SK-N-SH (cell line): ENCODE data around the gene GHRH. TPM values are rescaled to one million over a fixed set of nuclear protein-coding genes. Genes with fewer than 3 reads are reported as not detected.
A peak's percentile ranks its signal among the peaks of the same experiment; 100 is the strongest.

Experiments used
- CTCF ChIA-PET: fragments of 300-600, 350-600 bp; formaldehyde crosslinking; extraction: SDS; loops from one replicate; lab custom pipeline; 2021; lab: Yijun Ruan, JAX
- POLR2A ChIA-PET: fragments of 350-600 bp; sonication (Branson Sonifier 250); formaldehyde crosslinking; extraction: SDS; loops from one replicate; lab custom pipeline; 2020; ENCODE audit warnings: antibody characterized with exemption, inconsistent platforms; lab: Yijun Ruan, JAX
- DNase-seq: peaks from one replicate; pipeline ENCODE4 v3.0.0; 2012
- H2AFZ ChIP-seq: fragments of 200-600 bp; sonication (generic); 2 replicates; pipeline ENCODE4 v1.8.1; 2016; ENCODE audit warnings: antibody characterized with exemption, mild to moderate bottlenecking, low read depth
- H3F3A ChIP-seq: fragments of 200-600 bp; sonication (generic); replicated peaks from 2 replicates; pipeline ENCODE3; 2016; ENCODE audit warnings: antibody characterized with exemption, mild to moderate bottlenecking; ENCODE audit not compliant: insufficient read depth
- H3K27ac ChIP-seq, 2 experiments: fragments of 200-500 bp in 1 of 2; fragments of 200-600 bp in 1 of 2; sonication (Bioruptor generic) in 1 of 2; sonication (generic), shearing (Covaris generic) in 1 of 2; 2 replicates each; pipeline versions ENCODE4 v1.5.1 to v1.6.1; 2014 to 2016; ENCODE audit warnings: low read depth in 2 of 2, inconsistent platforms in 1 of 2, low read length in 1 of 2, mild to moderate bottlenecking in 1 of 2, mixed read lengths in 1 of 2
- H3K27me3 ChIP-seq: fragments of 200-600 bp; sonication (generic), shearing (Covaris generic); 2 replicates; pipeline ENCODE4 v1.6.1; 2016; ENCODE audit warnings: mixed run types; ENCODE audit not compliant: insufficient read depth
- H3K36me3 ChIP-seq, 2 experiments: fragments of 200-500 bp in 1 of 2; fragments of 200-600 bp in 1 of 2; sonication (Bioruptor generic) in 1 of 2; sonication (generic) in 1 of 2; replicated peaks in 1 of 2; 2 replicates each; pipeline versions ENCODE3 to v1.5.1; 2014 to 2016; ENCODE audit warnings: low read length in 1 of 2, mild to moderate bottlenecking in 1 of 2; ENCODE audit not compliant: insufficient read depth in 2 of 2, control insufficient read depth in 1 of 2
- H3K4me1 ChIP-seq, 2 experiments: fragments of 200-500 bp in 1 of 2; fragments of 200-600 bp in 1 of 2; sonication (Bioruptor generic) in 1 of 2; sonication (generic), shearing (Covaris generic) in 1 of 2; 2 replicates each; pipeline versions ENCODE4 v1.5.1 to v1.6.1; 2014 to 2016; ENCODE audit warnings: low read depth in 1 of 2, low read length in 1 of 2, mixed run types in 1 of 2; ENCODE audit not compliant: insufficient read depth in 2 of 2, control insufficient read depth in 1 of 2
- H3K4me2 ChIP-seq: fragments of 200-600 bp; sonication (generic), shearing (Covaris generic); 2 replicates; pipeline ENCODE4 v1.6.1; 2017; ENCODE audit warnings: mixed run types
- H3K4me3 ChIP-seq, 2 experiments: fragments of 200-500 bp in 1 of 2; fragments of 200-600 bp in 1 of 2; sonication (Bioruptor generic) in 1 of 2; sonication (generic), shearing (Covaris generic) in 1 of 2; 2 replicates each; pipeline versions ENCODE4 v1.5.1 to v1.8.1; 2014 to 2016; ENCODE audit warnings: low read depth in 2 of 2, inconsistent platforms in 1 of 2, low read length in 1 of 2, mild to moderate bottlenecking in 1 of 2, mixed read lengths in 1 of 2, moderate library complexity in 1 of 2
- H3K79me2 ChIP-seq: fragments of 200-600 bp; sonication (generic); 2 replicates; pipeline ENCODE4 v1.8.1; 2017; ENCODE audit warnings: mild to moderate bottlenecking; ENCODE audit not compliant: insufficient read depth
- H3K9ac ChIP-seq: fragments of 200-600 bp; sonication (generic); 2 replicates; pipeline ENCODE4 v1.6.1; 2017; ENCODE audit warnings: mixed run types
- H3K9me2 ChIP-seq: fragments of 200-600 bp; sonication (generic); 2 replicates; pipeline ENCODE4 v1.6.1; 2017; ENCODE audit warnings: mixed run types
- H3K9me3 ChIP-seq: fragments of 200-600 bp; sonication (generic); 2 replicates; pipeline ENCODE4 v1.6.1; 2017; ENCODE audit warnings: mixed run types, mild to moderate bottlenecking, moderate library complexity
- H4K20me1 ChIP-seq: fragments of 200-600 bp; sonication (generic); 2 replicates; pipeline ENCODE4 v1.6.1; 2017; ENCODE audit warnings: mild to moderate bottlenecking, mixed run types; ENCODE audit not compliant: insufficient read depth
- CHD2 ChIP-seq: fragments of 150-350 bp; IDR thresholded peaks from 2 replicates; pipeline ENCODE4 v1.6.1; 2018; ENCODE audit warnings: low read length; ENCODE audit not compliant: partially characterized antibody
- ELF1 ChIP-seq: IDR thresholded peaks from 2 replicates; pipeline ENCODE4 v1.4.0; 2012
- EP300 ChIP-seq, 2 experiments: IDR thresholded peaks; 2 replicates each; pipeline versions ENCODE4 v1.4.0 to v1.6.1; 2012; ENCODE audit warnings: borderline replicate concordance in 1 of 2, low read depth in 1 of 2, low read length in 1 of 2
- EZH2phosphoT487 ChIP-seq: fragments of 200-600 bp; sonication (generic); IDR thresholded peaks from 2 replicates; pipeline ENCODE4 v1.6.1; 2017; ENCODE audit warnings: low read depth, mixed run types, mild to moderate bottlenecking, antibody characterized with exemption, moderate library complexity, borderline replicate concordance
- FOSL2 ChIP-seq: IDR thresholded peaks from 2 replicates; pipeline ENCODE4 v1.4.0; 2012; ENCODE audit warnings: low read depth, mild to moderate bottlenecking, moderate library complexity, borderline replicate concordance
- FOXJ3 ChIP-seq: sonication (generic); formaldehyde crosslinking; IDR thresholded peaks from 2 replicates; pipeline ENCODE4 v1.5.1; 2020; ENCODE audit warnings: mild to moderate bottlenecking, missing genetic modification reagents
- GABPA ChIP-seq: IDR thresholded peaks from 2 replicates; pipeline ENCODE4 v1.4.0; 2012; ENCODE audit warnings: low read depth, mild to moderate bottlenecking
- JUND ChIP-seq: IDR thresholded peaks from 2 replicates; pipeline ENCODE4 v1.4.0; 2012
- MEF2A ChIP-seq: IDR thresholded peaks from 2 replicates; pipeline ENCODE4 v1.4.0; 2012; ENCODE audit warnings: low read depth, borderline replicate concordance
- MXI1 ChIP-seq: IDR thresholded peaks from 2 replicates; pipeline ENCODE4 v1.6.1; 2012; ENCODE audit warnings: mild to moderate bottlenecking, low read depth, low read length, improper control_type of control experiment
- NFIC ChIP-seq: IDR thresholded peaks from 2 replicates; pipeline ENCODE4 v1.4.0; 2012; ENCODE audit warnings: borderline replicate concordance
- NRF1 ChIP-seq: IDR thresholded peaks from 2 replicates; pipeline ENCODE4 v1.6.1; 2012; ENCODE audit warnings: low read depth, mild to moderate bottlenecking, low read length
- RAD21 ChIP-seq: IDR thresholded peaks from 2 replicates; pipeline ENCODE4 v1.6.1; 2012; ENCODE audit warnings: mild to moderate bottlenecking, low read length
- RCOR1 ChIP-seq: fragments of 150-350 bp; IDR thresholded peaks from 2 replicates; pipeline ENCODE4 v1.6.1; 2017; ENCODE audit warnings: antibody characterized with exemption, low read length
- RXRA ChIP-seq: IDR thresholded peaks from 2 replicates; pipeline ENCODE4 v1.4.0; 2012; ENCODE audit warnings: low read depth, mild to moderate bottlenecking, borderline replicate concordance
- SIN3A ChIP-seq: IDR thresholded peaks from 2 replicates; pipeline ENCODE4 v1.6.1; 2012; ENCODE audit warnings: low read depth, mild to moderate bottlenecking, low read length, moderate library complexity, borderline replicate concordance
- SMC3 ChIP-seq: IDR thresholded peaks from 2 replicates; pipeline ENCODE4 v1.6.1; 2012; ENCODE audit warnings: low read depth, low read length, improper control_type of control experiment
- TAF1 ChIP-seq: IDR thresholded peaks from 2 replicates; pipeline ENCODE4 v1.6.1; 2012; ENCODE audit warnings: low read depth, mild to moderate bottlenecking, low read length, moderate library complexity, borderline replicate concordance
- TCF12 ChIP-seq: IDR thresholded peaks from 2 replicates; pipeline ENCODE4 v1.4.0; 2012
- TEAD4 ChIP-seq: IDR thresholded peaks from 2 replicates; pipeline ENCODE4 v1.4.0; 2012; ENCODE audit warnings: mild to moderate bottlenecking, borderline replicate concordance; ENCODE audit not compliant: insufficient read depth
- YY1 ChIP-seq: IDR thresholded peaks from 2 replicates; pipeline ENCODE4 v1.4.0; 2012; ENCODE audit warnings: low read depth, mild to moderate bottlenecking
- WGBS: methylation state at CpG from one replicate; pipeline ENCODE4 v1.1.6; 2017; ENCODE audit warnings: low lambda C conversion rate; 5-methylcytosine and 5-hydroxymethylcytosine counted together
- polyA plus RNA-seq, 3 experiments: library from polyadenylated mRNA; depleted of rRNA; stranded (reverse); fragments of >200 nt; gene quantifications; 2 replicates each; pipeline ENCODE4 v1.2.3, GENCODE V29; 2012
- TF ChIP-seq, protein P1 (sequence below): fragments of 150-350 bp; IDR thresholded peaks from 2 replicates; pipeline ENCODE4 v1.6.1; 2016; ENCODE audit warnings: mild to moderate bottlenecking, low read depth, low read length
- TF ChIP-seq, protein P2 (sequence below): IDR thresholded peaks from 2 replicates; pipeline ENCODE4 v1.4.0; 2012; ENCODE audit warnings: low read depth
- TF ChIP-seq, protein P3 (sequence below): fragments of 150-350 bp; IDR thresholded peaks from 2 replicates; pipeline ENCODE4 v1.6.1; 2017; ENCODE audit warnings: antibody characterized with exemption, low read length, low read depth, borderline replicate concordance
- TF ChIP-seq, protein P4 (sequence below): IDR thresholded peaks from 2 replicates; pipeline ENCODE4; 2012
- TF ChIP-seq, protein P5 (sequence below): IDR thresholded peaks from 2 replicates; pipeline ENCODE4 v1.6.1; 2012; ENCODE audit warnings: mild to moderate bottlenecking, low read depth, low read length, moderate library complexity
- TF ChIP-seq, protein P6 (sequence below): IDR thresholded peaks from 2 replicates; pipeline ENCODE4 v1.4.0; 2012; ENCODE audit warnings: low read depth, borderline replicate concordance

Gene GHRH
- polyA plus RNA-seq, 1 of the 3 experiments (the other 2 are of a cell fraction): not detected

DNA sequence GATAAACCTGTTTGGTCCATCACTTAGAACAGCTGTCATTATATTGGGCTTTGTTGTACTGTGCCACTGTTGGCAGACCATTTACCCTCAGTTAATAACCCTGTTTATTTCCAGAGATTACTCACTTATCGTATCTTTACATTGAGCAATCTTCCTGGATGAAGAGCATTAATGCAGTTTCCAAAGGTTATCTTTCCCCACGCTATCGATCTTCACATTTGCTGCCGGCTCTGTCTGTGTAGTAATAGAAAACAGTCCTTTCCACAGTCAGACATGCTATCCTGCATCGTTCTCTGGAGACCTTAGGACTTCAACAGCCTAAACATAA lies 27.4 kb downstream of the GHRH start:
- no peaks in the 10 kb centered on the region for H4K20me1 ChIP-seq
- no peaks in the 10 kb centered on the region for H3K9me3 ChIP-seq
- ChIA-PET POLR2A (no interaction called here), CTCF (interaction anchor here (1.1 to 3.2 kb wide), 4 partner anchors 16 to 82 kb away, joined by 3 to 12 read pairs (median 6); no protein-coding TSS in a partner anchor)
- no peak overlapping the region for H3K9ac ChIP-seq
- H3K27me3 ChIP-seq: no peaks in the 10 kb centered on the region
- H3K36me3 ChIP-seq: peaks cover 71 to 81% of the 10 kb centered on the region in 2 experiments
- H3K4me3 ChIP-seq: no peak overlapping the region
- peak overlapping the region; percentile 34 to 99; a peak in 3 of 4 replicates for H3K27ac ChIP-seq
- no peaks in the 10 kb centered on the region for H3K79me2 ChIP-seq
- H3K4me1 ChIP-seq: peaks cover 0 to 71% of the 10 kb centered on the region in 2 experiments; a peak in 2 of 4 replicates
- WGBS: 65% methylated on average over 5 of the region's 5 CpGs
- H2AFZ ChIP-seq: no peak overlapping the region
- H3K4me2 ChIP-seq: no peak overlapping the region
- H3F3A ChIP-seq: no peaks in the 10 kb centered on the region
- H3K9me2 ChIP-seq: no peaks in the 10 kb centered on the region
- peak; percentile 54 for DNase-seq
- no peak for TF ChIP-seq NRF1
- TF ChIP-seq, protein P1, sequence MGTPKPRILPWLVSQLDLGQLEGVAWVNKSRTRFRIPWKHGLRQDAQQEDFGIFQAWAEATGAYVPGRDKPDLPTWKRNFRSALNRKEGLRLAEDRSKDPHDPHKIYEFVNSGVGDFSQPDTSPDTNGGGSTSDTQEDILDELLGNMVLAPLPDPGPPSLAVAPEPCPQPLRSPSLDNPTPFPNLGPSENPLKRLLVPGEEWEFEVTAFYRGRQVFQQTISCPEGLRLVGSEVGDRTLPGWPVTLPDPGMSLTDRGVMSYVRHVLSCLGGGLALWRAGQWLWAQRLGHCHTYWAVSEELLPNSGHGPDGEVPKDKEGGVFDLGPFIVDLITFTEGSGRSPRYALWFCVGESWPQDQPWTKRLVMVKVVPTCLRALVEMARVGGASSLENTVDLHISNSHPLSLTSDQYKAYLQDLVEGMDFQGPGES: no peak; the same call in 1 of the 2 replicates
- TF ChIP-seq MXI1: no peak; the same call in 1 of the 2 replicates
- TF ChIP-seq ELF1: no peak
- TF ChIP-seq, protein P2, sequence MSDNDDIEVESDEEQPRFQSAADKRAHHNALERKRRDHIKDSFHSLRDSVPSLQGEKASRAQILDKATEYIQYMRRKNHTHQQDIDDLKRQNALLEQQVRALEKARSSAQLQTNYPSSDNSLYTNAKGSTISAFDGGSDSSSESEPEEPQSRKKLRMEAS: no peak
- no peak for TF ChIP-seq SIN3A
- TF ChIP-seq FOSL2: no peak
- TF ChIP-seq MEF2A: no peak
- TF ChIP-seq TCF12: peak; percentile 72; the same call in 1 of the 2 replicates
- TF ChIP-seq CHD2: peak; percentile 77
- TF ChIP-seq TEAD4: peak; percentile 75; the same call in 1 of the 2 replicates
- peak; percentile 21 for TF ChIP-seq RAD21
- no peak for TF ChIP-seq SMC3
- TF ChIP-seq, protein P3, sequence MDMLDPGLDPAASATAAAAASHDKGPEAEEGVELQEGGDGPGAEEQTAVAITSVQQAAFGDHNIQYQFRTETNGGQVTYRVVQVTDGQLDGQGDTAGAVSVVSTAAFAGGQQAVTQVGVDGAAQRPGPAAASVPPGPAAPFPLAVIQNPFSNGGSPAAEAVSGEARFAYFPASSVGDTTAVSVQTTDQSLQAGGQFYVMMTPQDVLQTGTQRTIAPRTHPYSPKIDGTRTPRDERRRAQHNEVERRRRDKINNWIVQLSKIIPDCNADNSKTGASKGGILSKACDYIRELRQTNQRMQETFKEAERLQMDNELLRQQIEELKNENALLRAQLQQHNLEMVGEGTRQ: no peak
- peak; percentile 34 to 98; a peak in 3 of 4 replicates for TF ChIP-seq EP300 (IDR thresholded peaks at IDR 0.05; ENCODE audit: borderline replicate concordance in 1 of 2, low read depth in 1 of 2, low read length in 1 of 2)
- TF ChIP-seq, protein P4, sequence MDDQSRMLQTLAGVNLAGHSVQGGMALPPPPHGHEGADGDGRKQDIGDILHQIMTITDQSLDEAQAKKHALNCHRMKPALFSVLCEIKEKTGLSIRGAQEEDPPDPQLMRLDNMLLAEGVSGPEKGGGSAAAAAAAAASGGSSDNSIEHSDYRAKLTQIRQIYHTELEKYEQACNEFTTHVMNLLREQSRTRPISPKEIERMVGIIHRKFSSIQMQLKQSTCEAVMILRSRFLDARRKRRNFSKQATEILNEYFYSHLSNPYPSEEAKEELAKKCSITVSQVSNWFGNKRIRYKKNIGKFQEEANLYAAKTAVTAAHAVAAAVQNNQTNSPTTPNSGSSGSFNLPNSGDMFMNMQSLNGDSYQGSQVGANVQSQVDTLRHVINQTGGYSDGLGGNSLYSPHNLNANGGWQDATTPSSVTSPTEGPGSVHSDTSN: no peak
- peak; percentile 93 for TF ChIP-seq FOXJ3 (CRISPR knock-in tag)
- TF ChIP-seq, protein P5, sequence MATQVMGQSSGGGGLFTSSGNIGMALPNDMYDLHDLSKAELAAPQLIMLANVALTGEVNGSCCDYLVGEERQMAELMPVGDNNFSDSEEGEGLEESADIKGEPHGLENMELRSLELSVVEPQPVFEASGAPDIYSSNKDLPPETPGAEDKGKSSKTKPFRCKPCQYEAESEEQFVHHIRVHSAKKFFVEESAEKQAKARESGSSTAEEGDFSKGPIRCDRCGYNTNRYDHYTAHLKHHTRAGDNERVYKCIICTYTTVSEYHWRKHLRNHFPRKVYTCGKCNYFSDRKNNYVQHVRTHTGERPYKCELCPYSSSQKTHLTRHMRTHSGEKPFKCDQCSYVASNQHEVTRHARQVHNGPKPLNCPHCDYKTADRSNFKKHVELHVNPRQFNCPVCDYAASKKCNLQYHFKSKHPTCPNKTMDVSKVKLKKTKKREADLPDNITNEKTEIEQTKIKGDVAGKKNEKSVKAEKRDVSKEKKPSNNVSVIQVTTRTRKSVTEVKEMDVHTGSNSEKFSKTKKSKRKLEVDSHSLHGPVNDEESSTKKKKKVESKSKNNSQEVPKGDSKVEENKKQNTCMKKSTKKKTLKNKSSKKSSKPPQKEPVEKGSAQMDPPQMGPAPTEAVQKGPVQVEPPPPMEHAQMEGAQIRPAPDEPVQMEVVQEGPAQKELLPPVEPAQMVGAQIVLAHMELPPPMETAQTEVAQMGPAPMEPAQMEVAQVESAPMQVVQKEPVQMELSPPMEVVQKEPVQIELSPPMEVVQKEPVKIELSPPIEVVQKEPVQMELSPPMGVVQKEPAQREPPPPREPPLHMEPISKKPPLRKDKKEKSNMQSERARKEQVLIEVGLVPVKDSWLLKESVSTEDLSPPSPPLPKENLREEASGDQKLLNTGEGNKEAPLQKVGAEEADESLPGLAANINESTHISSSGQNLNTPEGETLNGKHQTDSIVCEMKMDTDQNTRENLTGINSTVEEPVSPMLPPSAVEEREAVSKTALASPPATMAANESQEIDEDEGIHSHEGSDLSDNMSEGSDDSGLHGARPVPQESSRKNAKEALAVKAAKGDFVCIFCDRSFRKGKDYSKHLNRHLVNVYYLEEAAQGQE: no peak
- no peak; the same call in 1 of the 2 replicates for TF ChIP-seq NFIC
- no peak for TF ChIP-seq GABPA
- no peak for TF ChIP-seq YY1
- TF ChIP-seq RCOR1: peak; percentile 97
- TF ChIP-seq, protein P6, sequence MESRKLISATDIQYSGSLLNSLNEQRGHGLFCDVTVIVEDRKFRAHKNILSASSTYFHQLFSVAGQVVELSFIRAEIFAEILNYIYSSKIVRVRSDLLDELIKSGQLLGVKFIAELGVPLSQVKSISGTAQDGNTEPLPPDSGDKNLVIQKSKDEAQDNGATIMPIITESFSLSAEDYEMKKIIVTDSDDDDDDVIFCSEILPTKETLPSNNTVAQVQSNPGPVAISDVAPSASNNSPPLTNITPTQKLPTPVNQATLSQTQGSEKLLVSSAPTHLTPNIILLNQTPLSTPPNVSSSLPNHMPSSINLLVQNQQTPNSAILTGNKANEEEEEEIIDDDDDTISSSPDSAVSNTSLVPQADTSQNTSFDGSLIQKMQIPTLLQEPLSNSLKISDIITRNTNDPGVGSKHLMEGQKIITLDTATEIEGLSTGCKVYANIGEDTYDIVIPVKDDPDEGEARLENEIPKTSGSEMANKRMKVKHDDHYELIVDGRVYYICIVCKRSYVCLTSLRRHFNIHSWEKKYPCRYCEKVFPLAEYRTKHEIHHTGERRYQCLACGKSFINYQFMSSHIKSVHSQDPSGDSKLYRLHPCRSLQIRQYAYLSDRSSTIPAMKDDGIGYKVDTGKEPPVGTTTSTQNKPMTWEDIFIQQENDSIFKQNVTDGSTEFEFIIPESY: no peak
- TF ChIP-seq JUND: no peak
- no peak for TF ChIP-seq TAF1
- TF ChIP-seq RXRA: no peak
- TF ChIP-seq EZH2phosphoT487: no peak
